NOMO-1 (cell line): Measurements from ENCODE around the gene IVD.

Experiments
- DNase-seq, 2 experiments: peaks; one replicate each; lab custom pipeline; 2025; ENCODE audit not compliant: unreplicated experiment in 2 of 2; lab: John Stamatoyannopoulos, UW

IVD gene

DNA sequence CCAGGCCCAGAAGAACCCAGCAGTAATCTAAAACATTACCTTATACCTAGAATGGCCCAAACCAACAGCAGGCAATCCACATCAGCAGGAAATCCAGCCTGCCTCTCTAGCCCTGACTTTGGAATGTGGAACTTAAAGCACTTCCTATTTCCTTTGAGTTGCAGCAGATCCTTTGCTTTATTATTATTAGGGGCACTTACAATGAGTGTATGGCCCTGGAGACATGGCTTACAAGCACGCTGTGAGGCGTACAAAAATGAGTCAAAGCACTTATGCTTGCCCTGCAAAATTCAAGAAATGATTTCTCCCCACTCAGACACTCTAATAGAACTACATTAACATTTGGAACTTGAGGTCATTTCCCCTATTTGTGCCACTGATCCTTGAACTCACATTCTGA, 32.6 kb upstream of the IVD start:
- no peak for DNase-seq

DNA sequence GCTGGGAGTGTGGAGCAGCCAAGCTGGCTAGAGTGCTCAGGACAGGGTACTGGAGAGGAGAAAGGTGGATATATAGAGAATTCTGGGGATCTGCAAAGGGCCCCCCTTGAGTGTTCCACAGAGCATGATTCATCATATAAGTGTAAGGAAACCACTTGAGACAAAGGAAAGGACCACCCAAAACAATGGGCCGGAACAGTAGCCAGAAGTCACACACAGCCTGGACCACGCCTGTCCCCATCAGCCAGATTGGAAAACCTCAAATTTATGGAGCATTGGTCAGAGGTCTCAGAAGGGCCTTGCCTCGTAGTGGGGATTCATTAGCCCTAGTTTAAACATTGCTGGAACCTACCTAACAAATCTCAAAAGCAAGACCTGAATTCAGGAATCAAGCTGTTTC, 28.0 kb upstream of the IVD start:
- no peak for DNase-seq

DNA sequence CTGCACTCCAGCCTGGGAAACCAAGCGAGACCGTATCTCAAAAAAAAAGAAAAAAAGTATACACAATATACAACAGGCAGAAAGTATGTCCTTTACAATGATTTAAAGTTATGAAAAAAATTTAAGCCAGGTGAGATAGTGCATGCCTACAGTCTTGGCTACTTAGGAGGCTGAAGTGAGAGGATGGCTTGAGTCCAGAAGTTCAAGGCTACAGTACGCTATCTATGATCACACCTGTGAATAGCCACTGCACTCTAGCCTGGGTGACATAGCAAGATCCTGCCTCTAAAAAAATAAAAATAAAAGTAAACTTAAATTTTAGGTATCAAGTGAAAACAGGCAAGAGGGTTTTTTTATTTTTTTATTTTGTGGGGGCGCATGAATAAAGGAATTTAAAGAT, 26.2 kb upstream of the IVD start:
- no peak for DNase-seq

DNA sequence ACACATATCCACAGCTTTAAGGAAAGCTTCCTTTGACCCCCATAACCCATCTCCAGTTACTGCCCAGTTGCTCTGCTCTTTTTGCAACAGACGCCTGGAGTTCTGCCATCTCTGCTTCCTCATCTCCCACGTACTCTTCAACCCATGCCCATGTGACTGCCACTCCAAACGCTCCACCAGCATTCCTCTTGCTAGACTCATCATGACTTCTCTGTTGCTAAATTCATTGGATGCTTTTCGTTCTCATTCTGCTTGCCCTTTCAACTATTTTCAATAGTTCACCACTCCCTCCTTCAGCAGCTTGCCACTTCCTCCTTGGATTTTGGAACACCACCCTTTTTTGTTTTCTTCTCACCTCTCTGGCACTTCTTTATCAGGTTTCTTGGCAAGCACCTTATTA, 25.7 kb upstream of the IVD start:
- peak in 1 of 2 experiments; percentile 25 for DNase-seq

DNA sequence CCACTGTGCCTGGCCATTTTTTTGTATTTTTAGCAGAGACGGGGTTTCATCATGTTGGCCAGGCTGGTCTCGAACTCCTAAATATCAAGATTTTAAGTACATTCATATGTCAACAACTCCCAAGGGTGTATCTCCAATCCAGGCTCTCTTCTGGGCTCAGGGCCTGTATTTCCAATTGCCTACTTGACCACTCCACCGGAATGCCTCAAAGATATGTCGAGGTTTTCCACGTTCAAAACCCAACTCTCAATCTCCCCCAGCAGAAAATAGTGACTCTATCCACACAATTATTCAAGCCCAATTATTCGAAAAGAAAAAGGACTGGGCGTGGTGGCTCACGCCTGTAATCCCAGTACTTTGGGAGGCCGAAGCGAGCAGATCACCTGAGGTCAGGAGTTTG, 25.0 kb upstream of the IVD start:
- DNase-seq: no peak

DNA sequence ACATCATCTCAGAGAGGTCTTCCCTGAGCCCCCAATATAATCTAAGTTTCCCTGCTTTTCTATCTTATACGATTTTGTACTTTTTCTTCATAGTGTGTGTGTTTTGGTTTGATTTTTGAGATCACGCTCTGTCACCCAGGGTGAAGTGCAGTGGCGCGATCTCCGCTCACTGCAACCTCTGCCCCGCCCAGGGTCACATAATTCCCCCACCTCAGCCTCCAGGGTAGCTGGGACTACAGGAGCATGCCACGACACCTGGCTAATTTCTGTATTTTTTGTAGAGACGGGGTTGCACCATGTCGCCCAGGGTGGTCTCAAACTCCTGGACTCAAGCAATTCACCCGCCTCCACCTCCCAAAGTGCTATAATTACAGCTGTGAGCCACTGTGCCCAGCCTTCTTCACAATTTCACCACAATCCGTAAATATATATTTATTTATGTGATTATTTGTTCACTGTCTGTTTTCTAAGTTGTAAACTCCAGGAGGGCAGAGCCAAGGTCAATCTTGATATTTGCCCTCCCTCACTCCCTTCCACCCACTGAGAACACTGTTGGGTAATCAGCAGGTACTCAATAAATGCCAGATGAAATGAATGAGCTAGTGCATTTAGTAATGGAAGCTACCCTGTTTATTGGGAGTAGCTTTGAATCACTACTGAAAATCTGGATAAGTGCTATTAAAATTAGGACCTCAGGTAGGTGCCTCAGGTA, 23.6 kb upstream of the IVD start:
- DNase-seq: no peak

DNA sequence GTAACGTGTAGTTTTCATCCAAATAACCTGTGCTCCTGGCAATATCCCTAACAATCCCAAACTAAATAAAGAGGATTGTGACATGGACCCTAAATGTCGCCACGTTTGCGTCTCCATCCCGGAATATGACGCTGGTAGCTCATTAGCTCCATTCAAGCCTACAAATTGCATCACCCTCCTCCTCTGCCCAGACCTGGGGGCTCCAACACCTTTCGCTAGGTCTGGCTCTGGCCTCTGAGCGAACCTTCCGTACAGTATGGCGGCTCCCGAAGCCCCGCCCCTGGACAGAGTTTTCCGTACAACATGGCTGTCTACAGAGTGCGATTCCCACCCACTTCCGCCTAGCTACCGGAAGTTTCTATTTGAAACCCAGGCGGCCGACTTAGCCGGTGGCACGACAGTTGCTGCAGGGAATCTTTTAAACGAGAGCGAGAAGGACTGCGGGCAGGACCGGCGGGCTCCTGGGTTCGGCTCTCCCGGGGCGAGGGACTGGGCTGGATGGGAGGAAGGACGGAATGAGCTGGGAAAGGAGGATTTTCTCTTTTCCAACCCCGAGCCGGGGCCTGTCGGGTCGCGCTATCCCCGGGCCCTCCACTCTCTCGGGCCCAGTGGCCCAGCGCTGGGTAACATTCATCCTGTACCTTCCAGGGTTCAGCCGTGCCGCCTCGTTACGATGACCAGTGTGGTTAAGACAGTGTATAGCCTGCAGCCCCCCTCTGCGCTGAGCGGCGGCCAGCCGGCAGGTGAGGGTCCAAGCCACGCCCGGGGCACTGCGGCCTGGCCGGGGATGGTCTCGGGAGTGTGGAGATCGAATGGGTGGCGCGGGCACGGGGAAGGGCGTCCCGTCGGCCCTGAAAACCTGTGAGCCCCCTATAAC, 22.8 kb upstream of the IVD start, which contains the start of gene KNSTRN:
Gene KNSTRN, plus strand, starts transcription at position 142 of the 877 bp plus-strand sequence. Its CDS starts 115 bp downstream, at position 257.
- DNase-seq: peak; percentile 86 to 93

DNA sequence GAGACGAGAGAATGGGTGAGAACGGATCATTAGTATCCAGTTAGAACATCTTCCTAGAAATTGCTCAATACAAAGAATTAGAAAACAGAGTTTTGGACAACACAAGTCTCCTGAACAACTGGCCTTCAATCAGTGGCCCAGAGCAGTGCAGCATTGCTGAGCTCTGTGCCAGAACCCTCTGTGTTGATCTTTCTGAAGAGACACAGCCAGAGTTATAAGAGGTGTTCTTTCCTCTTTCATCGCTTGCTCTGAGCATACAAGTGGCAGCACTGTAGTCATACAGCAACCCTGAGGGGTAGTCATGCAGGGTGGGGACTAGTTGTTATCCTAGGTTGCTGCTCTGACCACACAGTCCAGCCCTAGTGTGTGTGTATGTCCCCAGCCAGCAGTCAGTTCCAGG, 19.1 kb upstream of the IVD start:
- no peak for DNase-seq

- peak; percentile 90 to 95 for DNase-seq
Measured at GRCh38 chr15:40388941-40389823, 16.4 kb upstream of the IVD start.

DNA sequence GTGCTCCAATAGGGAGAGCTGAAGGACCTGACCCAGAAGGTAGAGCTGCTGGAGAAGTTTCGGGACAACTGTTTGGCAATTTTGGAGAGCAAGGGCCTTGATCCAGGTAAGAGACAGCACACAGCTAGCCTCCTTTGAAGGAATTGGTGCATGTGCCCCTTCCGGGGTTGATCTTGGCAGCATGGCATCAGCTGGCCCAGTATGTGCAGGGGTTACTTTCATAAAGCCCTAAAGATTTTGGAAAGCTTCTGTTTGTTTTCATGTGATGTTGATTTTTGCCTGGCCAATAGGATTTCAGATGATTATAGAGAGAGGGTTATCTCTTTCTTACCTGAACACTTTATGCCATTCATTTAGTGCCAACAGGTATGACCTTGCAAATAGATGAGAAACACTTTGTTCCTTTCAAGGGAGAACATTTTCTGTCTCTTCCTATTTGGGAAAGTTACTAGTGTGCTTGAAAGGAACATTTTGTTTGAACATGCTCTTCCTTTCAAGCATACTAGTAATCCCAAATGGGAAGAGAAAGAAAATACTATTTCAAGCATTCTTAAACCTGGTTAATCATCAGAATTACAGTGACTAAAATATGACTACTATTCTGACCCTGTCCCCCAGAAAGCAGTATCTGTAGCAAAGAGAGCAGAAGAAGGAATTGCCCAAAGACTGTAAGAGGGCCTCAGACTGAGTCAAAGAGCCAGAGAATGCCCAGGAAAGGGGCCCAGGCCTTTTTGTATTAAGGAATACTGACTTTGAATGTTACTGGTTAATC, 15.6 kb upstream of the IVD start:
- DNase-seq: no peak

DNA sequence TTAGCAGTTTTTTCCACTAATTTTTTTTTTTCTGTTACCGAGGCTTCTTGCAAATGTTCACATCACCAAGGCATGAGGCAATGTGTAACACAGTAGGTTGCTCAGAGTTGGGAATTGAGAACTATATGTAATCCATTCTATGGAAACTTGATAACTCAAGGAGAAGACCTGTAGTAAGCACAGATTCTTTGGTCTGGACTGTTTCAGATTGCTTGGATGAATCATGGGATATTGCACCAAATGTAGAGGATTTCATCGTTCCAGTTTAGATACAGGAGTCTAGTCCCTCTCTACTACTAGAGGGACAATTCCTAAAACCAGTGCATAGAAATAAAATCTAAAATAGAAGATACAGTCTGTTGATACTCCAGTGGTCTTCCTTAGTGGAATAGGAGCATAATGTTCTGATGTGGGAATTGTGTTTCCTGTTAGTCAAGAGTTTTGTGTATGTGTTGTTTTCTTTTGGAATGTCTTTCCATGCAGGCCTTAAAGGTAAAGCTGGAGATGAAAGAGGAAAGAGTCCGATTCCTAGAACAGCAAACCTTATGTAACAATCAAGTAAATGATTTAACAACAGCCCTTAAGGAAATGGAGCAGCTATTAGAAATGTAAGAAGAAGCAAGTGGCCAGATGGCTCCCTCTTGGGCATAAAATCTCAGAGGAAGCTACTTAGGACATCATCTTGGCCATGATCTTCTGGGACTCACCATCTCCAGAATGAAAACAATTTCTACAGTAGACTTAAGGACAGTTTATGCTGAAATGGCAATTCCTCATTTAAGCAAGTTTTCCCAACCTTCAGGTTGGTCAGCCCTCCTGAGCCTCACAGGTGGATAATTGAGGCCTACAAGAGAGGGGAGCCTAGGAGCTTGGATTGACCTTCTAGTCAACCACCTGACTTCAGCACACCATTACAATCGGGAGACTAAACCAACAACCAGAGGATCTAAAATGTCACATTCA, 12.3 kb upstream of the IVD start:
- DNase-seq: no peak

- DNase-seq: no peak
Measured at GRCh38 chr15:40397688-40398412, 7.7 kb upstream of the IVD start.

- DNase-seq: peak; percentile 68 to 91
Measured at GRCh38 chr15:40398413-40398873, 7.2 kb upstream of the IVD start.

DNA sequence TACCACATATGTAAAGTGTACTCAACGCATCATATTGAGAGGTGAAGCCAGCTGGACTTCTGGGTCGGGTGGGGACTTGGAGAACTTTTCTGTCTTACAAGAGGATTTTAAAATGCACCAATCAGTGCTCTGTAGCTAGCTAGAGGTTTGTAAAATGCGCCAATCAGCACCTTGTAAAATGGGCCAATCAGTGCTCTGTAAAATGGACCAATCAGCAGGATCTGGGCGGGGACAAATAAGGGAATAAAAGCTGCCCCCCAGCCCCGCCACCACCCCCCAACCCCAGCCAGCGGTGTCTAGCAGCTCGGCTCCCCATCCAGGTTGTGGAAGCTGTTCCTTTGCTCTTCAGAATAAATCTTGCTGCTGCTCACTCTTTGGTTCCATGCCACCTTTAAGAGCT, 6.2 kb upstream of the IVD start:
- no peak for DNase-seq

DNA sequence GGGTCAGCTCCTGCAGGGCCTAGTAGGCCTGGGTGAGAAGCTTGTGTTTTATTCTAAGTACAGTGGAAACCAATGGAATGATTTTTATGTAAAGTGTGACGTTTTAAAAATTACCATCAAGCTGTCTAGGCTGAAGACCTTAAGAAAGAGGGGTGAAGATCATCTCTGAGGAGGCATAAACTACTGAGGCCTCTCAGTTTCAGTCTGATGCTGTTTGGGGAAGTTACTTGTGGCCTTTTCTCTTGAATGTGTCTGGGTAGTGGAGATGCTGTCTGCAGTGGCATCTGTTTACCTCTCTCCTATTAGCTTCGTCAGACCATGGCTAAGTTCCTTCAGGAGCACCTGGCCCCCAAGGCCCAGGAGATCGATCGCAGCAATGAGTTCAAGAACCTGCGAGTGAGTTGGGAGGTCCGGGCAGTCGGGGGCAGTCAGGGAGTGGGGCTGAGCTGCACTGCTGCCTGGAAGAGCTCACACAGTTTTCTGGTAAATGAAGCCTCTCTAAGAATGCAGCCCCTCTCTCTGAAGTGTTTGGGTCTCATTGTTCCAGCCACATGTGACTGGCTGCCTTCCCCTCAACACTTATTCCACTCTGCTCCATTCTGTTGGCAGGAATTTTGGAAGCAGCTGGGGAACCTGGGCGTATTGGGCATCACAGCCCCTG, 1.9 kb downstream of the IVD start:
- peak in 1 of 2 experiments; percentile 33 for DNase-seq

DNA sequence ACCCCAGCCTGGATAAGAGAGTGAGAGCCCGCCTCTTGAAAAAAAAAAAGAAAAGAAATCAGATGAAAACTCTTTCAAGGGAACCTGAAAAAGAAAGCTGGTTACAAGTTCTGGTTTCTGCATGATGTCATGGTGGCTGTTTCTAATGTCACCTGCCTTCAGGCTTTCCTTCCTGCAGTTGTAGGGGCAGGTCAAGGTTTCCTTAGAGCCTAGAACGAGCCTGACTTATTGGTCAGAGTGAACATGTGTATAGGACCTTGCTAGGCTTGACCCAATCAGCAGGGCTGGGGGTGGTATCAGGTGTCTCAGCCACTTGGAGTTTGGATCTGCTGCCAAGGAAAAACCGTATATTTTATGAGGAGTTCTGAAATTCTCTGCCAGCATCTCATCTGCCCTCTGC, 3.8 kb downstream of the IVD start:
- DNase-seq: no peak

- DNase-seq: no peak
Measured at GRCh38 chr15:40410476-40410875, 4.9 kb downstream of the IVD start.
